Caco-2 (cell line): ENCODE results near the gene AMPD1. TPM values are rescaled to one million over a fixed set of nuclear protein-coding genes. Genes with fewer than 3 reads are reported as not detected.

ENCODE experiments used
- BruUV-seq: library from RNA; stranded (reverse); fragments of 400-500 nt; replicated peaks from 2 replicates; lab custom pipeline; 2021; lab: Mats Ljungman, UMichigan
- CTCF ChIA-PET: fragments of 300-600 bp; sonication (Branson Sonifier 250); formaldehyde crosslinking; loops from one replicate; lab custom pipeline; 2022; ENCODE audit warnings: antibody characterized with exemption; lab: Charles Lee
- POLR2A ChIA-PET: fragments of 300-600 bp; sonication (Branson Sonifier 250); formaldehyde crosslinking; loops from one replicate; lab custom pipeline; 2022; ENCODE audit warnings: antibody characterized with exemption; lab: Charles Lee
- DNase-seq, 2 experiments: peaks; one replicate each; pipeline versions ENCODE4 v3.0.0 to v3.0.0-alpha.2; 2020 to 2022
- H3K27me3 ChIP-seq: replicated peaks from 2 replicates; pipeline ENCODE4 v1.6.0; 2011; ENCODE audit warnings: low read length; ENCODE audit not compliant: control insufficient read depth, insufficient read depth
- H3K36me3 ChIP-seq: 2 replicates; pipeline ENCODE4 v1.5.1; 2011; ENCODE audit warnings: low read length; ENCODE audit not compliant: control insufficient read depth, insufficient read depth
- H3K4me1 ChIP-seq: fragments of 250-450 bp; sonication (Bioruptor Pico); 2 replicates; pipeline ENCODE4 v1.5.1; 2020; ENCODE audit warnings: mild to moderate bottlenecking
- H3K4me3 ChIP-seq: 2 replicates; pipeline ENCODE4 v1.5.1; 2011; ENCODE audit warnings: low read depth, mild to moderate bottlenecking, control low read depth, low read length
- H3K9me3 ChIP-seq: fragments of 250-450 bp; sonication (Bioruptor Pico); 2 replicates; pipeline ENCODE4 v1.5.1; 2020; ENCODE audit warnings: mild to moderate bottlenecking, moderate library complexity
- H3K27ac Mint-ChIP-seq: one replicate; pipeline ENCODE4 v1.8.0; 2022; ENCODE audit warnings: mixed read lengths; ENCODE audit not compliant: unreplicated experiment
- H3K27me3 Mint-ChIP-seq: one replicate; pipeline ENCODE4 v1.8.0; 2022; ENCODE audit warnings: mixed read lengths; ENCODE audit not compliant: insufficient read depth, unreplicated experiment
- H3K36me3 Mint-ChIP-seq: one replicate; pipeline ENCODE4 v1.8.0; 2022; ENCODE audit warnings: mild to moderate bottlenecking, mixed read lengths; ENCODE audit not compliant: insufficient read depth, unreplicated experiment
- H3K4me1 Mint-ChIP-seq: one replicate; pipeline ENCODE4 v1.8.0; 2022; ENCODE audit warnings: low read depth, mixed read lengths; ENCODE audit not compliant: unreplicated experiment
- H3K4me3 Mint-ChIP-seq: one replicate; pipeline ENCODE4 v1.8.0; 2022; ENCODE audit warnings: mild to moderate bottlenecking, moderate library complexity, mixed read lengths; ENCODE audit not compliant: unreplicated experiment
- H3K9me3 Mint-ChIP-seq: one replicate; pipeline ENCODE4 v1.8.0; 2022; ENCODE audit warnings: mixed read lengths; ENCODE audit not compliant: unreplicated experiment
- intact Hi-C: fragments of 100-400 bp; cut with micrococcal nuclease; formaldehyde crosslinking; loops from one replicate; pipeline ENCODE4 v1.10.0; 2022; ENCODE audit not compliant: unreplicated experiment
- total RNA-seq: library from RNA; stranded (reverse); gene quantifications from 2 replicates; pipeline ENCODE4 v1.2.3, GENCODE V29; 2022
- TF ChIP-seq, protein P1 (sequence below), 2 experiments: fragments of 200-600 bp in 1 of 2; IDR thresholded peaks; 1 replicate in 1 of 2; 2 replicates in 1 of 2; pipeline versions ENCODE4 v1.5.1 to v1.8.0; 2011 to 2022; ENCODE audit warnings: antibody characterized with exemption in 1 of 2, control low read depth in 1 of 2, inconsistent platforms in 1 of 2, low read depth in 1 of 2, low read length in 1 of 2, mild to moderate bottlenecking in 1 of 2, moderate library complexity in 1 of 2; ENCODE audit not compliant: insufficient read depth in 1 of 2, severe bottlenecking in 1 of 2, unreplicated experiment in 1 of 2

Gene AMPD1
- total RNA-seq, 1 experiment from 2014 or later, result not detected

DNA sequence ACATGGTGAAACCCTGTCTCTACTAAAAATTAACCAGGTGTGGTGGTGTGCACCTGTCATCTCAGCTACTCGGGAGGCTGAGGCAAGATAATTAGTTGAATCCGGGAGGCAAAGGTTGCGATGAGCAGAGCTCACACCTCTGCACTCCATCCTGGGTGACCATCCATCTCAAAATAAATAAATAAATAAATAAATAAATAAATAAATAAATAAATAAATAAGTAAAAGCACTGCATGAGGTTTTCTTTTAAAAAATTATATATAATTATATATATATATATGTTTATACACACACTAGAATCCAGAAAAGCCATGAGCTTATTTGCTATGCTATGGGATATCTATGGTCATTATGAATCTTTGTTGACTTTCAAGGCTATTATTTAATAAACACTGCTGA lies 2.4 kb downstream of the AMPD1 start:
- Histone ChIP-seq H3K4me1 (no peaks in the 10 kb centered on the region), H3K27me3 (no peaks in the 10 kb centered on the region), H3K4me3 (no peak overlapping the region), H3K9me3 (no peaks in the 10 kb centered on the region), H3K36me3 (no peaks in the 10 kb centered on the region)
- POLR2A ChIA-PET, result no interaction called here
- intact Hi-C loops, result no loop called here
- Mint-ChIP-seq H3K4me3 (no peak overlapping the region), H3K27me3 (no peaks in the 10 kb centered on the region), H3K4me1 (no peaks in the 10 kb centered on the region), H3K36me3 (no peaks in the 10 kb centered on the region), H3K9me3 (no peaks in the 10 kb centered on the region), H3K27ac (no peak overlapping the region)
- no peak for DNase-seq
- TF ChIP-seq, protein P1, sequence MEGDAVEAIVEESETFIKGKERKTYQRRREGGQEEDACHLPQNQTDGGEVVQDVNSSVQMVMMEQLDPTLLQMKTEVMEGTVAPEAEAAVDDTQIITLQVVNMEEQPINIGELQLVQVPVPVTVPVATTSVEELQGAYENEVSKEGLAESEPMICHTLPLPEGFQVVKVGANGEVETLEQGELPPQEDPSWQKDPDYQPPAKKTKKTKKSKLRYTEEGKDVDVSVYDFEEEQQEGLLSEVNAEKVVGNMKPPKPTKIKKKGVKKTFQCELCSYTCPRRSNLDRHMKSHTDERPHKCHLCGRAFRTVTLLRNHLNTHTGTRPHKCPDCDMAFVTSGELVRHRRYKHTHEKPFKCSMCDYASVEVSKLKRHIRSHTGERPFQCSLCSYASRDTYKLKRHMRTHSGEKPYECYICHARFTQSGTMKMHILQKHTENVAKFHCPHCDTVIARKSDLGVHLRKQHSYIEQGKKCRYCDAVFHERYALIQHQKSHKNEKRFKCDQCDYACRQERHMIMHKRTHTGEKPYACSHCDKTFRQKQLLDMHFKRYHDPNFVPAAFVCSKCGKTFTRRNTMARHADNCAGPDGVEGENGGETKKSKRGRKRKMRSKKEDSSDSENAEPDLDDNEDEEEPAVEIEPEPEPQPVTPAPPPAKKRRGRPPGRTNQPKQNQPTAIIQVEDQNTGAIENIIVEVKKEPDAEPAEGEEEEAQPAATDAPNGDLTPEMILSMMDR (IDR thresholded peaks at IDR 0.05; ENCODE audit: insufficient read depth in 1 of 2, low read depth in 1 of 2, low read length in 1 of 2, severe bottlenecking in 1 of 2, unreplicated experiment in 1 of 2), result no peak
- BruUV-seq, result no TSS peak
- CTCF ChIA-PET, result no interaction called here

DNA sequence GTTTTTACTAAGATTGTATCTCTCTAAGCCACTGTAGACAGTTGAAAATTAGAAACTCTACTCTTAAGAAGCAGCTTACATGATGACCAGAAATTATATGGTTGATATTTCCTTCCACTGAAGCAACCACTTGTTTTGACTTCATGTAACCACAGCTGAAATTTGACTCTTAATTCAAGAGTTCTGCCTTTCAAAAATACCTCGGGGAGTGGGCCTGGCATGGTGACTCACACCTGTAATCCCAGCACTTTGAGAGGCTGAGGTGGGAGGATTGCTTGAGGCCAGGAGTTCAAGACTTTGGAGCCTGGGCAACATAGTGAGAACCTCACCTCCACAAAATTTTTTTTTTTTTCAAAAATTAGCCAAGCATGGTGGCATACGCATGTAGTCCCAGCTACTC lies 4.3 kb downstream of the AMPD1 start:
- Mint-ChIP-seq H3K4me1 (no peaks in the 10 kb centered on the region), H3K36me3 (no peaks in the 10 kb centered on the region), H3K4me3 (no peak overlapping the region), H3K27ac (no peak overlapping the region), H3K9me3 (no peaks in the 10 kb centered on the region), H3K27me3 (peaks cover 9% of the 10 kb centered on the region)
- TF ChIP-seq, protein P1 (IDR thresholded peaks at IDR 0.05; ENCODE audit: insufficient read depth in 1 of 2, low read depth in 1 of 2, low read length in 1 of 2, severe bottlenecking in 1 of 2, unreplicated experiment in 1 of 2), result no peak
- no peaks in the 10 kb centered on the region for H3K4me1 ChIP-seq
- ChIA-PET POLR2A (no interaction called here), CTCF (interaction anchor here (0.5 kb wide), 1 partner anchor 279 kb away, joined by 3 read pairs; no protein-coding TSS in a partner anchor)
- H3K4me3 ChIP-seq, result no peak overlapping the region
- no peak for DNase-seq
- H3K36me3 ChIP-seq, result no peaks in the 10 kb centered on the region
- no TSS peak for BruUV-seq
- no peaks in the 10 kb centered on the region for H3K9me3 ChIP-seq
- no peaks in the 10 kb centered on the region for H3K27me3 ChIP-seq
- intact Hi-C loops, result no loop called here

DNA sequence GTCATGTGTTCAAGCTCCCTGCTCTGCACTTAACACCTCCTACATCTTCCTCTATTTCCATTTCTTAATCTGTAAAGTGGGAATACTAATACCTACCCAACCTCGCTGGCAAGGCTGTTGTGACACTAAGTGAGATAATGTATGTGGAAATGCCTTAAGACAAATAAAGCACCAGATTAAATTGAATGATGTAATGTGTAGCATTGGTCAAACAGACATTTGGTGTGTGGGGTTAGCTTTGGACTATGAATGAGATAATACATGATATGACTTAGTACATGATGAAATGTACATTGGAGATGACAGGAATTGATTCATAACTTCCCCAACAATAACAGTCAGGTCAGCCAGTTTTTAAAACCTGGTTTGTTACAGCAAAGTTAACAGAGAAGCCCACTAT lies 5.2 kb downstream of the AMPD1 start:
- no peaks in the 10 kb centered on the region for H3K36me3 Mint-ChIP-seq
- no peak overlapping the region for H3K27ac Mint-ChIP-seq
- BruUV-seq, result no TSS peak
- CTCF ChIA-PET, result no interaction called here
- TF ChIP-seq, protein P1 (IDR thresholded peaks at IDR 0.05; ENCODE audit: insufficient read depth in 1 of 2, low read depth in 1 of 2, low read length in 1 of 2, severe bottlenecking in 1 of 2, unreplicated experiment in 1 of 2), result no peak
- DNase-seq, result no peak
- H3K4me3 ChIP-seq, result no peak overlapping the region
- no peaks in the 10 kb centered on the region for H3K9me3 Mint-ChIP-seq
- peaks cover 13% of the 10 kb centered on the region for H3K27me3 Mint-ChIP-seq
- H3K4me1 ChIP-seq, result no peaks in the 10 kb centered on the region
- H3K27me3 ChIP-seq, result no peaks in the 10 kb centered on the region
- POLR2A ChIA-PET, result no interaction called here
- intact Hi-C loops, result no loop called here
- H3K9me3 ChIP-seq, result no peaks in the 10 kb centered on the region
- no peaks in the 10 kb centered on the region for H3K36me3 ChIP-seq
- H3K4me3 Mint-ChIP-seq, result no peak overlapping the region
- no peaks in the 10 kb centered on the region for H3K4me1 Mint-ChIP-seq
